ENCODE measurements around the gene UNC45B.
"Not testable (repeated sequence)": the region's sequence is repeated elsewhere in the genome, so short reads cannot be mapped to it uniquely, and the experiment has no call there.

Gene UNC45B

DNA sequence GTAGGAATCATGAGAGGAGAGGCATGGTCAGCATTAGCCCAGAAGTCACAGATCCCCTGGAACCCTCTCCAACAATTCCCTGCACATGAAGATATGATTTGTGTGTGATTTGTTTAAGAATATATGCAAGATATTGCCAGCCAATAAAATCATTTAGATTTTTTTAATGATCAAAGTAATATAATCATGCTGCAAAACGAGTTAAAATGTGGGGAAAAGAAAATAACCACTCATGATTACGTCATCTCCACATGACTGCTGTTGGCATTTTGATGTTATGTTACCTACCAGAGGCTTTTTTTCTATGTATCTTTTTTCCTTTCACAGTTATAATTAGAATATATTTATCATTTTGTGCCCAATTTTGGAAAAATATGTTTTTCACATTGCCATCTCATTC lies 24.2 kb downstream of the UNC45B start:
- no peak overlapping the region for H2AFZ ChIP-seq (ENCODE audit: low read depth, low read length)
- no peak overlapping the region for H3K4me3 ChIP-seq (ENCODE audit: insufficient read depth in 1 of 2, low read depth in 1 of 2, low read length in 2 of 2)
- no peak overlapping the region for H3K14ac ChIP-seq (ENCODE audit: low read length in 2 of 2)
- no peak overlapping the region for H2BK15ac ChIP-seq (ENCODE audit: low read depth, poor library complexity, severe bottlenecking)
- no peak overlapping the region for H3K4me2 ChIP-seq (ENCODE audit: low read length, poor library complexity, severe bottlenecking)
- no peak overlapping the region for H4K91ac ChIP-seq (ENCODE audit: low read length)
- H3K4me1 ChIP-seq (ENCODE audit: control insufficient read depth, insufficient read depth, low read depth, low read length): no peaks in the 10 kb centered on the region
- H2BK12ac ChIP-seq (ENCODE audit: low read length in 2 of 2): no peak overlapping the region
- WGBS: no CpG with 5 or more reads among the region's 2 CpGs
- no peak overlapping the region for H2BK5ac ChIP-seq (ENCODE audit: low read depth, low read length, poor library complexity, severe bottlenecking)
- no peak overlapping the region for H2AK5ac ChIP-seq (ENCODE audit: low read length, severe bottlenecking)
- H3K79me1 ChIP-seq (replicated peaks; ENCODE audit: low read length, poor library complexity, severe bottlenecking): no peaks in the 10 kb centered on the region
- DNase-seq: no peak
- H3K27me3 ChIP-seq (ENCODE audit: control insufficient read depth in 1 of 2, insufficient read depth in 1 of 2, low read length in 2 of 2): peaks cover 3 to 9% of the 10 kb centered on the region in 2 experiments
- no peaks in the 10 kb centered on the region for H3K9me3 ChIP-seq (ENCODE audit: control insufficient read depth, low read length)
- H3K27ac ChIP-seq (ENCODE audit: low read length, poor library complexity, severe bottlenecking): no peak overlapping the region
- H3K9ac ChIP-seq (ENCODE audit: low read length): peak overlapping the region; percentile 75
- H3K23ac ChIP-seq (ENCODE audit: low read length in 2 of 2): no peak overlapping the region
- no peaks in the 10 kb centered on the region for H3K36me3 ChIP-seq (ENCODE audit: control insufficient read depth in 1 of 2, insufficient read depth in 2 of 2, low read depth in 1 of 2, low read length in 2 of 2)
- H4K8ac ChIP-seq (ENCODE audit: low read length): no peak overlapping the region
- no peak overlapping the region for H2BK120ac ChIP-seq (ENCODE audit: low read depth, low read length)
- H3K18ac ChIP-seq (ENCODE audit: low read depth in 1 of 2, low read length in 2 of 2): no peak overlapping the region
- H3K4ac ChIP-seq (ENCODE audit: low read depth in 1 of 2, low read length in 2 of 2): no peak overlapping the region

DNA sequence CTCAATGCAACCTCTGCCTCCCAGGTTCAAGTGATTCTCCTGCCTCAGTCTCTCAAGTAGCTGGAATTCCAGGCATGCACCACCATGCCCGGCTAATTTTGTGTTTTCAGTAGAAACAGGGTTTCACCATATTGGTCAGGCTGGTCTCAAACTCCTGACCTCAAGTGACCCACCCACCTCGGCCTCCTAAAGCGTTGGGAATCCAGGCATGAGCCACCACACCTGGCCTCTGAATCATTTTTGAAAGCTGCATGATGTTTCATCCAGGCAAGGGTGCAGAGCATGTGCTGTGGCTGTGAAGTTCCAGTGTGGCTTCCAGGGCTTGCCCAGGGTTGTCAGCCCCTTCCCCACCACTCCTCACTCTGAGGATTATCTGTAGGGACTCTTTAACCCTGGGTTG lies 24.7 kb downstream of the UNC45B start:
- not testable (repeated sequence) for H3K4me1 ChIP-seq (ENCODE audit: control insufficient read depth, insufficient read depth, low read depth, low read length); H3K79me1 ChIP-seq (replicated peaks; ENCODE audit: low read length, poor library complexity, severe bottlenecking); H3K23ac ChIP-seq (ENCODE audit: low read length in 2 of 2); H4K8ac ChIP-seq (ENCODE audit: low read length); H2BK15ac ChIP-seq (ENCODE audit: low read depth, poor library complexity, severe bottlenecking); H3K4ac ChIP-seq (ENCODE audit: low read depth in 1 of 2, low read length in 2 of 2); H3K9me3 ChIP-seq (ENCODE audit: control insufficient read depth, low read length); H3K18ac ChIP-seq (ENCODE audit: low read depth in 1 of 2, low read length in 2 of 2); H3K14ac ChIP-seq (ENCODE audit: low read length in 2 of 2); H2AFZ ChIP-seq (ENCODE audit: low read depth, low read length); H2BK120ac ChIP-seq (ENCODE audit: low read depth, low read length); H4K91ac ChIP-seq (ENCODE audit: low read length); H3K36me3 ChIP-seq (ENCODE audit: control insufficient read depth in 1 of 2, insufficient read depth in 2 of 2, low read depth in 1 of 2, low read length in 2 of 2); H3K27me3 ChIP-seq (ENCODE audit: control insufficient read depth in 1 of 2, insufficient read depth in 1 of 2, low read length in 2 of 2); DNase-seq; H3K4me3 ChIP-seq (ENCODE audit: insufficient read depth in 1 of 2, low read depth in 1 of 2, low read length in 2 of 2); H3K4me2 ChIP-seq (ENCODE audit: low read length, poor library complexity, severe bottlenecking); H2AK5ac ChIP-seq (ENCODE audit: low read length, severe bottlenecking); H2BK5ac ChIP-seq (ENCODE audit: low read depth, low read length, poor library complexity, severe bottlenecking); H3K27ac ChIP-seq (ENCODE audit: low read length, poor library complexity, severe bottlenecking); H2BK12ac ChIP-seq (ENCODE audit: low read length in 2 of 2)
- 75% methylated on average over 3 of the region's 3 CpGs for WGBS
- H3K9ac ChIP-seq (ENCODE audit: low read length): peak overlapping the region; percentile 75

DNA sequence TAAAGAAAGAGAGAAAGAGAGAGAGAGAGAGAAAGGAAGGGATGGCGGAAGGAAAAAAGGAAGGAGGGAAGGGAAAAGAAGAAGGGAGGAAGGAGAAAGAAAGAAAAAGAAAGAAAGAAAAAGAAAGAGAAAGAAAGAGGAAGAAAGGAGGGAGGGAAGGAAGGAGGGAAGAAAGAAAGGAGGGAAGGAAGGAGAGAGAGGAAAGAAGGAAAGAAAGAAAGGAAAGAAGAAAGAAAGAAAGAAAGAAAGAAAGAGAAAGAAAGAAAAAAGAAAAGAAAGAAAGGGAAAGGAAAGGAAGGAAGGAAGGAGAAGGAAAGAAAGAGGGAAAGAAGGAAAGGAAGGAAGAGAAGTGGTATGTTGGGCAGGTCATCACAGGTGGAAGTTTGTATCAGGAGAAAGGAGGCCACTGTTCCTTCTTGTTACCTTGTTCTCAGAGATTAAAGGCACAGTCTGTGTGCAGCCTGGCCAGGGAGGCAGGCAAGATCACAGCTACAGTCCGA lies 27.3 kb downstream of the UNC45B start:
- H4K91ac ChIP-seq (ENCODE audit: low read length): no peak overlapping the region
- peaks cover 0 to 9% of the 10 kb centered on the region in 2 experiments for H3K27me3 ChIP-seq (ENCODE audit: control insufficient read depth in 1 of 2, insufficient read depth in 1 of 2, low read length in 2 of 2)
- 88% methylated on average over 2 of the region's 2 CpGs for WGBS

GRCh38 chr17:35175638-35176415 lies 28.2 kb downstream of the UNC45B start:
- Histone ChIP-seq H3K27ac (ENCODE audit: low read length, poor library complexity, severe bottlenecking) (no peak overlapping the region), H3K9ac (ENCODE audit: low read length) (no peak overlapping the region), H2AK5ac (ENCODE audit: low read length, severe bottlenecking) (no peak overlapping the region), H2BK12ac (ENCODE audit: low read length in 2 of 2) (no peak overlapping the region), H3K4ac (ENCODE audit: low read depth in 1 of 2, low read length in 2 of 2) (no peak overlapping the region), H3K79me1 (replicated peaks; ENCODE audit: low read length, poor library complexity, severe bottlenecking) (no peaks in the 10 kb centered on the region), H3K23ac (ENCODE audit: low read length in 2 of 2) (no peak overlapping the region), H3K18ac (ENCODE audit: low read depth in 1 of 2, low read length in 2 of 2) (no peak overlapping the region), H4K8ac (ENCODE audit: low read length) (no peak overlapping the region), H3K4me3 (ENCODE audit: insufficient read depth in 1 of 2, low read depth in 1 of 2, low read length in 2 of 2) (no peak overlapping the region), H2BK5ac (ENCODE audit: low read depth, low read length, poor library complexity, severe bottlenecking) (no peak overlapping the region), H2AFZ (ENCODE audit: low read depth, low read length) (no peak overlapping the region), H3K4me2 (ENCODE audit: low read length, poor library complexity, severe bottlenecking) (no peak overlapping the region), H3K36me3 (ENCODE audit: control insufficient read depth in 1 of 2, insufficient read depth in 2 of 2, low read depth in 1 of 2, low read length in 2 of 2) (no peaks in the 10 kb centered on the region), H3K9me3 (ENCODE audit: control insufficient read depth, low read length) (no peaks in the 10 kb centered on the region), H2BK120ac (ENCODE audit: low read depth, low read length) (no peak overlapping the region), H3K27me3 (ENCODE audit: control insufficient read depth in 1 of 2, insufficient read depth in 1 of 2, low read length in 2 of 2) (peaks cover 0 to 9% of the 10 kb centered on the region in 2 experiments), H3K14ac (ENCODE audit: low read length in 2 of 2) (no peak overlapping the region), H2BK15ac (ENCODE audit: low read depth, poor library complexity, severe bottlenecking) (no peak overlapping the region), H3K4me1 (ENCODE audit: control insufficient read depth, insufficient read depth, low read depth, low read length) (no peaks in the 10 kb centered on the region), H4K91ac (ENCODE audit: low read length) (no peak overlapping the region)
- WGBS: 78% methylated on average over 8 of the region's 9 CpGs
- DNase-seq: no peak

More for the DNA sequence above, 27.3 kb downstream of the UNC45B start:
- H2BK120ac ChIP-seq (ENCODE audit: low read depth, low read length): no peak overlapping the region
- H2AK5ac ChIP-seq (ENCODE audit: low read length, severe bottlenecking): no peak overlapping the region
- no peak overlapping the region for H3K27ac ChIP-seq (ENCODE audit: low read length, poor library complexity, severe bottlenecking)
- H2BK15ac ChIP-seq (ENCODE audit: low read depth, poor library complexity, severe bottlenecking): no peak overlapping the region
- H3K79me1 ChIP-seq (replicated peaks; ENCODE audit: low read length, poor library complexity, severe bottlenecking): no peaks in the 10 kb centered on the region
- H2BK12ac ChIP-seq (ENCODE audit: low read length in 2 of 2): no peak overlapping the region
- no peak overlapping the region for H2AFZ ChIP-seq (ENCODE audit: low read depth, low read length)
- no peak overlapping the region for H3K9ac ChIP-seq (ENCODE audit: low read length)
- no peak overlapping the region for H3K18ac ChIP-seq (ENCODE audit: low read depth in 1 of 2, low read length in 2 of 2)
- H3K4me1 ChIP-seq (ENCODE audit: control insufficient read depth, insufficient read depth, low read depth, low read length): no peaks in the 10 kb centered on the region
- no peak for DNase-seq
- no peak overlapping the region for H3K4me3 ChIP-seq (ENCODE audit: insufficient read depth in 1 of 2, low read depth in 1 of 2, low read length in 2 of 2)
- no peak overlapping the region for H2BK5ac ChIP-seq (ENCODE audit: low read depth, low read length, poor library complexity, severe bottlenecking)
- H3K9me3 ChIP-seq (ENCODE audit: control insufficient read depth, low read length): no peaks in the 10 kb centered on the region
- no peak overlapping the region for H3K4ac ChIP-seq (ENCODE audit: low read depth in 1 of 2, low read length in 2 of 2)
- no peak overlapping the region for H3K23ac ChIP-seq (ENCODE audit: low read length in 2 of 2)
- H3K14ac ChIP-seq (ENCODE audit: low read length in 2 of 2): no peak overlapping the region
- no peaks in the 10 kb centered on the region for H3K36me3 ChIP-seq (ENCODE audit: control insufficient read depth in 1 of 2, insufficient read depth in 2 of 2, low read depth in 1 of 2, low read length in 2 of 2)
- H4K8ac ChIP-seq (ENCODE audit: low read length): no peak overlapping the region
- H3K4me2 ChIP-seq (ENCODE audit: low read length, poor library complexity, severe bottlenecking): no peak overlapping the region

Measured in mesenchymal stem cell (in vitro differentiated cells and primary cell).